SK-N-SH (cell line): ENCODE data around the gene PLK2. TPM values are rescaled to one million over a fixed set of nuclear protein-coding genes. Genes with fewer than 3 reads are reported as not detected.

Experiments
- CTCF ChIA-PET: fragments of 300-600, 350-600 bp; formaldehyde crosslinking; extraction: SDS; loops from one replicate; lab custom pipeline; 2021; lab: Yijun Ruan, JAX
- POLR2A ChIA-PET: fragments of 350-600 bp; sonication (Branson Sonifier 250); formaldehyde crosslinking; extraction: SDS; loops from one replicate; lab custom pipeline; 2020; ENCODE audit warnings: antibody characterized with exemption, inconsistent platforms; lab: Yijun Ruan, JAX
- DNase-seq: peaks from one replicate; pipeline ENCODE4 v3.0.0; 2012
- H2AFZ ChIP-seq: fragments of 200-600 bp; sonication (generic); 2 replicates; pipeline ENCODE4 v1.8.1; 2016; ENCODE audit warnings: antibody characterized with exemption, mild to moderate bottlenecking, low read depth
- H3F3A ChIP-seq: fragments of 200-600 bp; sonication (generic); replicated peaks from 2 replicates; pipeline ENCODE3; 2016; ENCODE audit warnings: antibody characterized with exemption, mild to moderate bottlenecking; ENCODE audit not compliant: insufficient read depth
- H3K27ac ChIP-seq, 2 experiments: fragments of 200-500 bp in 1 of 2; fragments of 200-600 bp in 1 of 2; sonication (Bioruptor generic) in 1 of 2; sonication (generic), shearing (Covaris generic) in 1 of 2; 2 replicates each; pipeline versions ENCODE4 v1.5.1 to v1.6.1; 2014 to 2016; ENCODE audit warnings: low read depth in 2 of 2, inconsistent platforms in 1 of 2, low read length in 1 of 2, mild to moderate bottlenecking in 1 of 2, mixed read lengths in 1 of 2
- H3K27me3 ChIP-seq: fragments of 200-600 bp; sonication (generic), shearing (Covaris generic); 2 replicates; pipeline ENCODE4 v1.6.1; 2016; ENCODE audit warnings: mixed run types; ENCODE audit not compliant: insufficient read depth
- H3K36me3 ChIP-seq, 2 experiments: fragments of 200-500 bp in 1 of 2; fragments of 200-600 bp in 1 of 2; sonication (Bioruptor generic) in 1 of 2; sonication (generic) in 1 of 2; replicated peaks in 1 of 2; 2 replicates each; pipeline versions ENCODE3 to v1.5.1; 2014 to 2016; ENCODE audit warnings: low read length in 1 of 2, mild to moderate bottlenecking in 1 of 2; ENCODE audit not compliant: insufficient read depth in 2 of 2, control insufficient read depth in 1 of 2
- H3K4me1 ChIP-seq, 2 experiments: fragments of 200-500 bp in 1 of 2; fragments of 200-600 bp in 1 of 2; sonication (Bioruptor generic) in 1 of 2; sonication (generic), shearing (Covaris generic) in 1 of 2; 2 replicates each; pipeline versions ENCODE4 v1.5.1 to v1.6.1; 2014 to 2016; ENCODE audit warnings: low read depth in 1 of 2, low read length in 1 of 2, mixed run types in 1 of 2; ENCODE audit not compliant: insufficient read depth in 2 of 2, control insufficient read depth in 1 of 2
- H3K4me2 ChIP-seq: fragments of 200-600 bp; sonication (generic), shearing (Covaris generic); 2 replicates; pipeline ENCODE4 v1.6.1; 2017; ENCODE audit warnings: mixed run types
- H3K4me3 ChIP-seq, 2 experiments: fragments of 200-500 bp in 1 of 2; fragments of 200-600 bp in 1 of 2; sonication (Bioruptor generic) in 1 of 2; sonication (generic), shearing (Covaris generic) in 1 of 2; 2 replicates each; pipeline versions ENCODE4 v1.5.1 to v1.8.1; 2014 to 2016; ENCODE audit warnings: low read depth in 2 of 2, inconsistent platforms in 1 of 2, low read length in 1 of 2, mild to moderate bottlenecking in 1 of 2, mixed read lengths in 1 of 2, moderate library complexity in 1 of 2
- H3K79me2 ChIP-seq: fragments of 200-600 bp; sonication (generic); 2 replicates; pipeline ENCODE4 v1.8.1; 2017; ENCODE audit warnings: mild to moderate bottlenecking; ENCODE audit not compliant: insufficient read depth
- H3K9ac ChIP-seq: fragments of 200-600 bp; sonication (generic); 2 replicates; pipeline ENCODE4 v1.6.1; 2017; ENCODE audit warnings: mixed run types
- H3K9me2 ChIP-seq: fragments of 200-600 bp; sonication (generic); 2 replicates; pipeline ENCODE4 v1.6.1; 2017; ENCODE audit warnings: mixed run types
- H3K9me3 ChIP-seq: fragments of 200-600 bp; sonication (generic); 2 replicates; pipeline ENCODE4 v1.6.1; 2017; ENCODE audit warnings: mixed run types, mild to moderate bottlenecking, moderate library complexity
- H4K20me1 ChIP-seq: fragments of 200-600 bp; sonication (generic); 2 replicates; pipeline ENCODE4 v1.6.1; 2017; ENCODE audit warnings: mild to moderate bottlenecking, mixed run types; ENCODE audit not compliant: insufficient read depth
- CHD2 ChIP-seq: fragments of 150-350 bp; IDR thresholded peaks from 2 replicates; pipeline ENCODE4 v1.6.1; 2018; ENCODE audit warnings: low read length; ENCODE audit not compliant: partially characterized antibody
- FOSL2 ChIP-seq: IDR thresholded peaks from 2 replicates; pipeline ENCODE4 v1.4.0; 2012; ENCODE audit warnings: low read depth, mild to moderate bottlenecking, moderate library complexity, borderline replicate concordance
- FOXJ3 ChIP-seq: sonication (generic); formaldehyde crosslinking; IDR thresholded peaks from 2 replicates; pipeline ENCODE4 v1.5.1; 2020; ENCODE audit warnings: mild to moderate bottlenecking, missing genetic modification reagents
- FOXM1 ChIP-seq: IDR thresholded peaks from 2 replicates; pipeline ENCODE4 v1.4.0; 2012; ENCODE audit warnings: low read depth, mild to moderate bottlenecking
- JUND ChIP-seq: IDR thresholded peaks from 2 replicates; pipeline ENCODE4 v1.4.0; 2012
- MXI1 ChIP-seq: IDR thresholded peaks from 2 replicates; pipeline ENCODE4 v1.6.1; 2012; ENCODE audit warnings: mild to moderate bottlenecking, low read depth, low read length, improper control_type of control experiment
- PBX3 ChIP-seq: IDR thresholded peaks from 2 replicates; pipeline ENCODE4; 2012
- RAD21 ChIP-seq: IDR thresholded peaks from 2 replicates; pipeline ENCODE4 v1.6.1; 2012; ENCODE audit warnings: mild to moderate bottlenecking, low read length
- SMC3 ChIP-seq: IDR thresholded peaks from 2 replicates; pipeline ENCODE4 v1.6.1; 2012; ENCODE audit warnings: low read depth, low read length, improper control_type of control experiment
- TCF12 ChIP-seq: IDR thresholded peaks from 2 replicates; pipeline ENCODE4 v1.4.0; 2012
- TEAD4 ChIP-seq: IDR thresholded peaks from 2 replicates; pipeline ENCODE4 v1.4.0; 2012; ENCODE audit warnings: mild to moderate bottlenecking, borderline replicate concordance; ENCODE audit not compliant: insufficient read depth
- USF1 ChIP-seq: IDR thresholded peaks from 2 replicates; pipeline ENCODE4 v1.4.0; 2012; ENCODE audit warnings: low read depth, borderline replicate concordance
- YY1 ChIP-seq: IDR thresholded peaks from 2 replicates; pipeline ENCODE4 v1.4.0; 2012; ENCODE audit warnings: low read depth, mild to moderate bottlenecking
- WGBS: methylation state at CpG from one replicate; pipeline ENCODE4 v1.1.6; 2017; ENCODE audit warnings: low lambda C conversion rate; 5-methylcytosine and 5-hydroxymethylcytosine counted together
- polyA plus RNA-seq, 3 experiments: library from polyadenylated mRNA; depleted of rRNA; stranded (reverse); fragments of >200 nt; gene quantifications; 2 replicates each; pipeline ENCODE4 v1.2.3, GENCODE V29; 2012
- TF ChIP-seq, protein P1 (sequence below): IDR thresholded peaks from 2 replicates; pipeline ENCODE4 v1.4.0; 2012; ENCODE audit warnings: low read depth
- TF ChIP-seq, protein P2 (sequence below): fragments of 200-600 bp; sonication (generic); IDR thresholded peaks from 2 replicates; pipeline ENCODE4 v1.6.1; 2017; ENCODE audit warnings: antibody characterized with exemption, mild to moderate bottlenecking, moderate library complexity

Gene PLK2
- polyA plus RNA-seq, 1 of the 3 experiments (the other 2 are of a cell fraction), result 157 TPM

DNA sequence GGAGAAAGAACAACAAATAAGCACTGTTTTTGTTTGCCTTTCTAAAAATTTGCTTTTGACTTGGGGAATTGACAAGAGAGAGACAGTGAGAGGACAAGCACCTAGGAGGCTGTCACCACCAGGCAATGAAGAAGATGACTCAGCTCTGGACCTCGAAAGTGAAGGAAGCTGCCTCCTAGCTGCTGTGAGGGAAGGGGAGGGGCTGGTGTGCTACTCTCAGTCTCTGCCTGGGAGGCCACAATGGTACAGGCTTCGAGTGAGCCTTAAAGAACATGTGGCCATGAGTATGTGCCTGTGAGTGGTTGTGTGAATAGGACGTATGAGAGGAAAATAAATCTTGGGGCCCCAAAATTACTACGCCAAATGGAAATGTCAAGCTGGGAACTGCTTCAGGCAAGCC lies 7.1 kb upstream of the PLK2 start:
- POLR2A ChIA-PET, result no interaction called here
- Histone ChIP-seq H3K4me2 (no peak overlapping the region), H3K36me3 (no peaks in the 10 kb centered on the region), H3K9me2 (no peaks in the 10 kb centered on the region), H3K4me3 (no peak overlapping the region), H3K9me3 (no peaks in the 10 kb centered on the region), H3K9ac (no peak overlapping the region), H2AFZ (no peak overlapping the region), H3F3A (no peaks in the 10 kb centered on the region), H3K27me3 (no peaks in the 10 kb centered on the region), H3K4me1 (peaks cover 0 to 6% of the 10 kb centered on the region in 2 experiments; a peak in 1 of 4 replicates), H3K27ac (no peak overlapping the region)
- CTCF ChIA-PET, result interaction anchor here (0.6 to 2.1 kb wide), 3 partner anchors 384 to 1169 kb away, joined by 5 to 11 read pairs (median 6); no protein-coding TSS in a partner anchor
- TF ChIP-seq CHD2 (no peak), USF1 (no peak), PBX3 (no peak), JUND (peak; percentile 14; the same call in 1 of the 2 replicates), TCF12 (0 out of 2 replicates have a peak, but pooled peaks have one; percentile 5), FOXJ3 (CRISPR knock-in tag) (no peak), FOSL2 (peak; percentile 54; the same call in 1 of the 2 replicates), FOXM1 (no peak)
- TF ChIP-seq, protein P1, sequence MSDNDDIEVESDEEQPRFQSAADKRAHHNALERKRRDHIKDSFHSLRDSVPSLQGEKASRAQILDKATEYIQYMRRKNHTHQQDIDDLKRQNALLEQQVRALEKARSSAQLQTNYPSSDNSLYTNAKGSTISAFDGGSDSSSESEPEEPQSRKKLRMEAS, result peak; percentile 76
- TF ChIP-seq, all 33 proteins: peak for 4
- 56% methylated on average over 4 of the region's 4 CpGs for WGBS
- DNase-seq, result no peak
- Histone ChIP-seq H4K20me1 (no peaks in the 10 kb centered on the region), H3K79me2 (no peaks in the 10 kb centered on the region)

DNA sequence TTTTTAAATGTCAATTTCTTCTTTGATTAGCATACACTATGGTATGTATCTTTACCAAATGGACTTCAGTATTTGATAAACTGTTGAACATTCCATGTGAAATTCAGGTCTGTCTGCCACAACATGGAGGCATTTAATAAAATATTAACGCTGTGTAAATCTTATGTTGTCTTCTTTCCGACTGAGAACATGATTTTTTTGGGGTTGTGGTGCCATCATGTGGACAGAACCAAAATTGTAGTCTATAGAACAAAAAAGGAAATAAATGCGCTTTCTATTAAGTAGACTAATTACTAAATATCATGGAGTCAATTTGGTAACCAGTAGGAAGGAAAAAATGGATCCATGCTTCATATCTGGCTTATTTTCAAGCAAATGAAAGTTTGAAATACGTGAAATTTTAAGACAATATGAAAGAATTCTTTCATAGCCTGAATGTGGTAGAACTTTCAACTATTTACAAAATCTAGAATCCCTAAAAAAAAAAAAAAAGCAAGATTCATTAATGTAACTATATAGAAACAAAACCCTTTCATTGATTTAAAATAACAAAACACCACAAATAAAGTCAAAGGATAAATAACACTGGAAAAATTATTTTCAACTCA lies 2.8 kb upstream of the PLK2 start:
- CTCF ChIA-PET, result interaction anchor here (0.5 to 6.1 kb wide), 13 partner anchors 9 to 1164 kb away, joined by 3 to 206 read pairs (median 5); no protein-coding TSS in a partner anchor
- TF ChIP-seq SMC3 (peak; percentile 80), TEAD4 (no peak), RAD21 (peak; percentile 92), MXI1 (no peak), YY1 (0 out of 2 replicates have a peak, but pooled peaks have one; percentile 26)
- TF ChIP-seq, protein P2, sequence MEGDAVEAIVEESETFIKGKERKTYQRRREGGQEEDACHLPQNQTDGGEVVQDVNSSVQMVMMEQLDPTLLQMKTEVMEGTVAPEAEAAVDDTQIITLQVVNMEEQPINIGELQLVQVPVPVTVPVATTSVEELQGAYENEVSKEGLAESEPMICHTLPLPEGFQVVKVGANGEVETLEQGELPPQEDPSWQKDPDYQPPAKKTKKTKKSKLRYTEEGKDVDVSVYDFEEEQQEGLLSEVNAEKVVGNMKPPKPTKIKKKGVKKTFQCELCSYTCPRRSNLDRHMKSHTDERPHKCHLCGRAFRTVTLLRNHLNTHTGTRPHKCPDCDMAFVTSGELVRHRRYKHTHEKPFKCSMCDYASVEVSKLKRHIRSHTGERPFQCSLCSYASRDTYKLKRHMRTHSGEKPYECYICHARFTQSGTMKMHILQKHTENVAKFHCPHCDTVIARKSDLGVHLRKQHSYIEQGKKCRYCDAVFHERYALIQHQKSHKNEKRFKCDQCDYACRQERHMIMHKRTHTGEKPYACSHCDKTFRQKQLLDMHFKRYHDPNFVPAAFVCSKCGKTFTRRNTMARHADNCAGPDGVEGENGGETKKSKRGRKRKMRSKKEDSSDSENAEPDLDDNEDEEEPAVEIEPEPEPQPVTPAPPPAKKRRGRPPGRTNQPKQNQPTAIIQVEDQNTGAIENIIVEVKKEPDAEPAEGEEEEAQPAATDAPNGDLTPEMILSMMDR, result peak; percentile 70
- TF ChIP-seq, protein P1, result no peak

More for the DNA sequence above, 2.8 kb upstream of the PLK2 start:
- peaks cover 0 to 7% of the 10 kb centered on the region in 2 experiments; a peak in 2 of 4 replicates for H3K4me1 ChIP-seq
- POLR2A ChIA-PET, result no interaction called here
- H3K9me2 ChIP-seq, result no peaks in the 10 kb centered on the region
- H3K4me2 ChIP-seq, result no peak overlapping the region
- peak; percentile 30 for DNase-seq
- H3F3A ChIP-seq, result peaks cover 8% of the 10 kb centered on the region
- H3K79me2 ChIP-seq, result peaks cover 21% of the 10 kb centered on the region
- 5% methylated on average over 4 of the region's 4 CpGs for WGBS
- peak overlapping the region; percentile 68 for H2AFZ ChIP-seq
- peaks cover 11% of the 10 kb centered on the region in 2 experiments for H3K36me3 ChIP-seq
- H3K4me3 ChIP-seq, result no peak overlapping the region
- H3K27me3 ChIP-seq, result no peaks in the 10 kb centered on the region
- H3K27ac ChIP-seq, result peak overlapping the region; percentile 43 to 67; a peak in 3 of 4 replicates
- H3K9me3 ChIP-seq, result no peaks in the 10 kb centered on the region
- H4K20me1 ChIP-seq, result peaks cover 20% of the 10 kb centered on the region
- H3K9ac ChIP-seq, result 0 out of 2 replicates have a peak overlapping the region, but pooled peaks have one; percentile 1
